Activated T-cell treated with anti-CD3 and anti-CD28 coated beads, Interleukin-2, amount 50 U/mL, for 4 hours (primary cell): ENCODE results near the gene FZD7. TPM values are rescaled to one million over a fixed set of nuclear protein-coding genes. Genes with fewer than 3 reads are reported as not detected.

Experiments used
- ATAC-seq, 2 donors: fragments of 200-7000 bp; cut with Tn5 transposase; one replicate each; pipeline ENCODE4 v1.10.0; 2021
- DNase-seq: peaks from one replicate; pipeline ENCODE4 v3.0.0-alpha.2; 2020
- H3K27me3 Mint-ChIP-seq: one replicate; pipeline ENCODE4 v1.8.0; 2021; ENCODE audit warnings: low read depth, mixed read lengths
- H3K36me3 Mint-ChIP-seq: one replicate; pipeline ENCODE4 v1.8.0; 2022; ENCODE audit warnings: mixed read lengths; ENCODE audit not compliant: insufficient read depth
- H3K4me1 Mint-ChIP-seq: one replicate; pipeline ENCODE4 v1.8.0; 2021; ENCODE audit warnings: low read depth, mixed read lengths
- H3K4me3 Mint-ChIP-seq: one replicate; pipeline ENCODE4 v1.8.0; 2021; ENCODE audit warnings: mild to moderate bottlenecking, moderate library complexity, mixed read lengths
- H3K9me3 Mint-ChIP-seq: one replicate; pipeline ENCODE4 v1.8.0; 2021; ENCODE audit warnings: mixed read lengths
- total RNA-seq, 3 donors: library from RNA; stranded (reverse); gene quantifications; one replicate each; pipeline ENCODE4 v1.2.1, GENCODE V29; 2021

Gene FZD7
- total RNA-seq, 3 donors from 2014 or later, result 0.20 to 0.41 (median 0.29) TPM

- Mint-ChIP-seq H3K9me3 (no peaks in the 10 kb centered on the region), H3K36me3 (no peaks in the 10 kb centered on the region), H3K4me1 (no peaks in the 10 kb centered on the region), H3K4me3 (no peak overlapping the region), H3K27me3 (peaks cover 10% of the 10 kb centered on the region)
- ATAC-seq, result no peak
- no peak for DNase-seq
These were observed 10.3 kb upstream of the FZD7 start for GRCh38 chr2:202023198-202023903.

GRCh38 chr2:202023904-202024266 lies 9.8 kb upstream of the FZD7 start:
- H3K9me3 Mint-ChIP-seq, result no peaks in the 10 kb centered on the region
- peaks cover 10% of the 10 kb centered on the region for H3K27me3 Mint-ChIP-seq
- DNase-seq (no peak), ATAC-seq (no peak)
- no peak overlapping the region for H3K4me3 Mint-ChIP-seq
- H3K36me3 Mint-ChIP-seq, result no peaks in the 10 kb centered on the region
- no peaks in the 10 kb centered on the region for H3K4me1 Mint-ChIP-seq

GRCh38 chr2:202024871-202025270 lies 8.8 kb upstream of the FZD7 start:
- ATAC-seq (no peak), DNase-seq (no peak)
- Mint-ChIP-seq H3K4me1 (no peaks in the 10 kb centered on the region), H3K9me3 (no peaks in the 10 kb centered on the region), H3K4me3 (no peak overlapping the region), H3K27me3 (peaks cover 6% of the 10 kb centered on the region), H3K36me3 (no peaks in the 10 kb centered on the region)

GRCh38 chr2:202025816-202026215 lies 7.8 kb upstream of the FZD7 start:
- Mint-ChIP-seq H3K4me1 (no peaks in the 10 kb centered on the region), H3K36me3 (no peaks in the 10 kb centered on the region), H3K9me3 (no peaks in the 10 kb centered on the region), H3K4me3 (no peak overlapping the region), H3K27me3 (peaks cover 6% of the 10 kb centered on the region)
- DNase-seq, result no peak
- no peak for ATAC-seq

- DNase-seq (no peak), ATAC-seq (no peak)
- no peaks in the 10 kb centered on the region for H3K9me3 Mint-ChIP-seq
- H3K4me1 Mint-ChIP-seq, result no peaks in the 10 kb centered on the region
- H3K36me3 Mint-ChIP-seq, result no peaks in the 10 kb centered on the region
- H3K4me3 Mint-ChIP-seq, result no peak overlapping the region
- H3K27me3 Mint-ChIP-seq, result peaks cover 6% of the 10 kb centered on the region
These were observed 7.1 kb upstream of the FZD7 start for GRCh38 chr2:202026507-202026906.

- no peak for DNase-seq
- Mint-ChIP-seq H3K4me3 (no peak overlapping the region), H3K9me3 (no peaks in the 10 kb centered on the region), H3K4me1 (peaks cover 11% of the 10 kb centered on the region), H3K36me3 (no peaks in the 10 kb centered on the region), H3K27me3 (peaks cover 14% of the 10 kb centered on the region)
- no peak for ATAC-seq
These were observed 3.0 kb upstream of the FZD7 start for GRCh38 chr2:202030691-202031090.

GRCh38 chr2:202031246-202031951 lies 2.3 kb upstream of the FZD7 start:
- Mint-ChIP-seq H3K36me3 (no peaks in the 10 kb centered on the region), H3K27me3 (peaks cover 10% of the 10 kb centered on the region), H3K9me3 (no peaks in the 10 kb centered on the region), H3K4me3 (peak overlapping the region; percentile 14), H3K4me1 (peaks cover 11% of the 10 kb centered on the region)
- ATAC-seq, result no peak
- DNase-seq, result no peak

- H3K4me3 Mint-ChIP-seq, result peak overlapping the region; percentile 83
- peaks cover 12% of the 10 kb centered on the region for H3K27me3 Mint-ChIP-seq
- no peaks in the 10 kb centered on the region for H3K36me3 Mint-ChIP-seq
- peaks cover 11% of the 10 kb centered on the region for H3K4me1 Mint-ChIP-seq
- DNase-seq, result no peak
- H3K9me3 Mint-ChIP-seq, result no peaks in the 10 kb centered on the region
- ATAC-seq, result peak; percentile 9 to 12
These were observed 774 bp upstream of the FZD7 start for GRCh38 chr2:202032846-202033316.

GRCh38 chr2:202034249-202035088 lies 814 bp downstream of the FZD7 start:
- no peak for DNase-seq
- peak; percentile 19 to 33 for ATAC-seq
- H3K4me1 Mint-ChIP-seq, result peaks cover 11% of the 10 kb centered on the region
- no peaks in the 10 kb centered on the region for H3K36me3 Mint-ChIP-seq
- H3K27me3 Mint-ChIP-seq, result peaks cover 23% of the 10 kb centered on the region
- H3K9me3 Mint-ChIP-seq, result no peaks in the 10 kb centered on the region
- peak overlapping the region; percentile 83 for H3K4me3 Mint-ChIP-seq

- peaks cover 31% of the 10 kb centered on the region for H3K27me3 Mint-ChIP-seq
- ATAC-seq, result no peak
- no peaks in the 10 kb centered on the region for H3K9me3 Mint-ChIP-seq
- DNase-seq, result no peak
- no peaks in the 10 kb centered on the region for H3K36me3 Mint-ChIP-seq
- peaks cover 11% of the 10 kb centered on the region for H3K4me1 Mint-ChIP-seq
- peak overlapping the region; percentile 83 for H3K4me3 Mint-ChIP-seq
These were observed 1.7 kb downstream of the FZD7 start for GRCh38 chr2:202035089-202035940.

- no peaks in the 10 kb centered on the region for H3K9me3 Mint-ChIP-seq
- H3K4me3 Mint-ChIP-seq, result no peak overlapping the region
- H3K4me1 Mint-ChIP-seq, result peaks cover 11% of the 10 kb centered on the region
- ATAC-seq (no peak), DNase-seq (no peak)
- no peaks in the 10 kb centered on the region for H3K36me3 Mint-ChIP-seq
- peaks cover 37% of the 10 kb centered on the region for H3K27me3 Mint-ChIP-seq
These were observed 2.3 kb downstream of the FZD7 start for GRCh38 chr2:202035941-202036372.

GRCh38 chr2:202036601-202037037 lies 3.0 kb downstream of the FZD7 start:
- Mint-ChIP-seq H3K4me1 (peaks cover 11% of the 10 kb centered on the region), H3K36me3 (no peaks in the 10 kb centered on the region), H3K27me3 (peaks cover 44% of the 10 kb centered on the region), H3K9me3 (no peaks in the 10 kb centered on the region), H3K4me3 (no peak overlapping the region)
- no peak for ATAC-seq
- no peak for DNase-seq

GRCh38 chr2:202037086-202037485 lies 3.4 kb downstream of the FZD7 start:
- Mint-ChIP-seq H3K27me3 (peaks cover 48% of the 10 kb centered on the region), H3K4me3 (no peak overlapping the region), H3K9me3 (no peaks in the 10 kb centered on the region), H3K4me1 (peaks cover 9% of the 10 kb centered on the region), H3K36me3 (no peaks in the 10 kb centered on the region)
- DNase-seq (no peak), ATAC-seq (no peak)
